KMS-11 (cell line): Measurements from ENCODE around the gene CAMP.

Experiments
- H2AFZ ChIP-seq: fragments of 200-600 bp; sonication (generic); 2 replicates; pipeline ENCODE4 v1.6.1; 2016; ENCODE audit warnings: antibody characterized with exemption, mixed run types, low read depth
- H3K27ac ChIP-seq: fragments of 200-600 bp; sonication (generic); 2 replicates; pipeline ENCODE4 v1.6.1; 2016; ENCODE audit warnings: mild to moderate bottlenecking, mixed run types
- H3K27me3 ChIP-seq: fragments of 200-600 bp; sonication (generic); 2 replicates; pipeline ENCODE4 v1.6.1; 2017; ENCODE audit warnings: mild to moderate bottlenecking, low read depth, mixed run types, moderate library complexity; ENCODE audit not compliant: insufficient read depth
- H3K36me3 ChIP-seq: fragments of 200-600 bp; sonication (generic); 2 replicates; pipeline ENCODE4 v1.6.1; 2017; ENCODE audit warnings: mild to moderate bottlenecking, mixed run types; ENCODE audit not compliant: insufficient read depth
- H3K4me1 ChIP-seq: fragments of 200-600 bp; sonication (generic); 2 replicates; pipeline ENCODE4 v1.6.1; 2016; ENCODE audit warnings: mild to moderate bottlenecking, low read depth, mixed run types; ENCODE audit not compliant: poor library complexity, severe bottlenecking
- H3K4me2 ChIP-seq: fragments of 200-600 bp; sonication (generic); 2 replicates; pipeline ENCODE4 v1.7.0; 2016; ENCODE audit warnings: mild to moderate bottlenecking, mixed run types
- H3K4me3 ChIP-seq: fragments of 200-600 bp; sonication (generic); IDR thresholded peaks from 2 replicates; pipeline ENCODE4 v1.6.1; 2017; ENCODE audit warnings: low read depth, low read length, mixed read lengths; ENCODE audit not compliant: insufficient read depth
- H3K79me2 ChIP-seq: fragments of 200-600 bp; sonication (generic); 2 replicates; pipeline ENCODE4 v1.6.1; 2016; ENCODE audit warnings: low read depth, mixed run types; ENCODE audit not compliant: insufficient read depth
- H3K9ac ChIP-seq: fragments of 200-600 bp; sonication (generic); 2 replicates; pipeline ENCODE4 v1.6.1; 2016; ENCODE audit warnings: mild to moderate bottlenecking, mixed run types
- H4K20me1 ChIP-seq: fragments of 200-600 bp; sonication (generic); 2 replicates; pipeline ENCODE4 v1.6.1; 2016; ENCODE audit warnings: mild to moderate bottlenecking, mixed run types; ENCODE audit not compliant: insufficient read depth
- CTCF ChIP-seq: fragments of 200-600 bp; sonication (generic); conservative IDR thresholded peaks from 2 replicates; pipeline ENCODE4 v1.6.1; 2017; ENCODE audit warnings: low read depth, mild to moderate bottlenecking, antibody characterized with exemption, low read length, moderate library complexity, mixed read lengths

CAMP gene

DNA sequence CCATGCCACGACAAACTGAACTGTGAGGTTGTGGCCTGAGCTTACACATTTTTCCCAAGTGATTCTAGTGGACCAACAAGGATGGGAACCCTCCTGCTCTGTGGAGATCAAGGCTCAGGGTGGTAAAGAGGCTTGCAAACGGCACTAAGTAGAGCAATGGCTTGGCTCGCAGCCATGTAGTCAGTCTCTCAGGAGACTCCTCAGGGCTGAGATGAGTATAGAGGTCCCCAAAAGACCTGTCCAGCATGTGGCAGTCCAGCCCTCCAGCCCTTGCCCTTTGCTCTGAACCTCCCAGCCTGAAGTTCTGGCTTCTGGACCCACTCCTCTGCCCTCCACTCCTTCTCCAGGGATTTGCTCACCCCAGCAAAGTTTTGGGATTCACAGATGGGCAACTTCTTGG, 8.3 kb upstream of the CAMP start:
- H3K4me1 ChIP-seq = no peaks in the 10 kb centered on the region
- TF ChIP-seq CTCF = no peak
- no peak overlapping the region for H3K27ac ChIP-seq
- no peaks in the 10 kb centered on the region for H3K27me3 ChIP-seq
- H3K4me2 ChIP-seq = no peak overlapping the region
- H3K79me2 ChIP-seq = no peaks in the 10 kb centered on the region
- H3K4me3 ChIP-seq = no peak overlapping the region
- no peak overlapping the region for H3K9ac ChIP-seq
- no peak overlapping the region for H2AFZ ChIP-seq
- no peaks in the 10 kb centered on the region for H4K20me1 ChIP-seq
- no peaks in the 10 kb centered on the region for H3K36me3 ChIP-seq

- Histone ChIP-seq H3K27me3 (no peaks in the 10 kb centered on the region), H3K9ac (no peak overlapping the region), H3K4me1 (no peaks in the 10 kb centered on the region), H3K4me3 (no peak overlapping the region), H2AFZ (no peak overlapping the region), H3K36me3 (no peaks in the 10 kb centered on the region), H3K4me2 (no peak overlapping the region), H4K20me1 (no peaks in the 10 kb centered on the region), H3K79me2 (no peaks in the 10 kb centered on the region), H3K27ac (no peak overlapping the region)
- TF ChIP-seq CTCF = no peak
These were observed 7.8 kb upstream of the CAMP start for GRCh38 chr3:48215466-48215865.

GRCh38 chr3:48215876-48216275, 7.4 kb upstream of the CAMP start:
- no peak for TF ChIP-seq CTCF
- no peaks in the 10 kb centered on the region for H4K20me1 ChIP-seq
- no peaks in the 10 kb centered on the region for H3K27me3 ChIP-seq
- H3K4me1 ChIP-seq = no peaks in the 10 kb centered on the region
- H3K79me2 ChIP-seq = no peaks in the 10 kb centered on the region
- no peak overlapping the region for H2AFZ ChIP-seq
- H3K27ac ChIP-seq = no peak overlapping the region
- no peak overlapping the region for H3K4me3 ChIP-seq
- no peaks in the 10 kb centered on the region for H3K36me3 ChIP-seq
- H3K9ac ChIP-seq = no peak overlapping the region
- no peak overlapping the region for H3K4me2 ChIP-seq

DNA sequence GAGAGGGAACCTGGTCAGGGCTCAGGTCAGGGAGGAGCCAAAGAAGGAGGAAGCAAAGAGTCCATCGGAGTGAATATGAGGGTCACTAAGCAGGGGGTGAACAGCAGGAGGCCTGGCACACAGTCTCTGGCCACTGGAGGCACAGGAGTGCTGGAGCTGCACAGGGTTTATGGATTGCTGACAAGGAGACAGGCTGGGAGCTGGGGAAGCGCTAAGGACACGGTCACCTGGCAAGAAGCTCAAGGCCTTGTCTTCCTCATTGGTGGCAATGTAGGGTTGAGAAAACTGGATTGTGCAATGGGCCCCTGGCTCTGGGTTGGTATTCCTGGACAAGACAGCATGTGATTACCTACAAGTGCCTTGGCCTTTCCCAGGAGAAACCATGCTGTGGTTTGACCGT, 5.8 kb upstream of the CAMP start:
- H2AFZ ChIP-seq = no peak overlapping the region
- H4K20me1 ChIP-seq = no peaks in the 10 kb centered on the region
- no peaks in the 10 kb centered on the region for H3K4me1 ChIP-seq
- no peaks in the 10 kb centered on the region for H3K79me2 ChIP-seq
- H3K9ac ChIP-seq = no peak overlapping the region
- TF ChIP-seq CTCF = no peak
- no peaks in the 10 kb centered on the region for H3K36me3 ChIP-seq
- H3K4me3 ChIP-seq = no peak overlapping the region
- no peak overlapping the region for H3K4me2 ChIP-seq
- H3K27ac ChIP-seq = no peak overlapping the region
- no peaks in the 10 kb centered on the region for H3K27me3 ChIP-seq

- no peak for TF ChIP-seq CTCF
These were observed 4.8 kb upstream of the CAMP start for GRCh38 chr3:48218537-48218936.

More at GRCh38 chr3:48218537-48218936, 4.8 kb upstream of the CAMP start:
- H3K27ac ChIP-seq = no peak overlapping the region
- no peaks in the 10 kb centered on the region for H3K79me2 ChIP-seq
- no peaks in the 10 kb centered on the region for H3K4me1 ChIP-seq
- no peak overlapping the region for H3K4me3 ChIP-seq
- no peaks in the 10 kb centered on the region for H4K20me1 ChIP-seq
- H2AFZ ChIP-seq = no peak overlapping the region
- no peaks in the 10 kb centered on the region for H3K36me3 ChIP-seq
- H3K4me2 ChIP-seq = no peak overlapping the region
- H3K9ac ChIP-seq = no peak overlapping the region
- no peaks in the 10 kb centered on the region for H3K27me3 ChIP-seq
